IPS DF 19.7 (cell line): Measurements from ENCODE around the gene VIPR1.

Experiments used
- DNase-seq: peaks from one replicate; pipeline ENCODE4 v3.0.0-alpha.2; 2013; ENCODE audit warnings: low read depth, low spot score

The VIPR1 gene, protein sequence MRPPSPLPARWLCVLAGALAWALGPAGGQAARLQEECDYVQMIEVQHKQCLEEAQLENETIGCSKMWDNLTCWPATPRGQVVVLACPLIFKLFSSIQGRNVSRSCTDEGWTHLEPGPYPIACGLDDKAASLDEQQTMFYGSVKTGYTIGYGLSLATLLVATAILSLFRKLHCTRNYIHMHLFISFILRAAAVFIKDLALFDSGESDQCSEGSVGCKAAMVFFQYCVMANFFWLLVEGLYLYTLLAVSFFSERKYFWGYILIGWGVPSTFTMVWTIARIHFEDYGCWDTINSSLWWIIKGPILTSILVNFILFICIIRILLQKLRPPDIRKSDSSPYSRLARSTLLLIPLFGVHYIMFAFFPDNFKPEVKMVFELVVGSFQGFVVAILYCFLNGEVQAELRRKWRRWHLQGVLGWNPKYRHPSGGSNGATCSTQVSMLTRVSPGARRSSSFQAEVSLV

GRCh38 chr3:42502429-42503250 is at the start of gene VIPR1:
TSS of gene VIPR1 (plus strand) at chr3:42502643. CDS start at chr3:42502736, 93 bp downstream.
- DNase-seq: peak; percentile 67

DNA sequence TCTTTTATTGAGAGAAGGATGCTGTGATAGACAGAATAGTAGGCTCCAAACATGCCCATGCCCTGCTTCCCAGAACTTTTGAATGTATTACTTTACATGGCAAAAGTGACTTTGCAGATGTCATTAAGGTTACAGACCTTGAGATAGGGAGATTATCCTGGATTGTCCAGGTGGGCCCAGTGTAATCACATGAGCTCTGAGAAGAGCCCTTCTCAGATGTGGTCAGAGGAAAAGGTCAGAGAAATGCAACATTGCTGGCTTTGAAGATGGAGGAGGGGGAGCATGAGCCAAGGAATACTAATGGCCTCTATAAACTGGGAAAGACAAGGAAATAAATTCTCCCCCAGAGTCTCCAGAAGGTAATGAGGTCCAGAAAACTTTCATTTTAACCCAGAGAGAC is 46.2 kb upstream of the VIPR1 start:
- no peak for DNase-seq

GRCh38 chr3:42459151-42459550 is 43.3 kb upstream of the VIPR1 start:
- DNase-seq: no peak

GRCh38 chr3:42461762-42462161 is 40.7 kb upstream of the VIPR1 start:
- no peak for DNase-seq

GRCh38 chr3:42463093-42463492 is 39.4 kb upstream of the VIPR1 start:
- no peak for DNase-seq

GRCh38 chr3:42468111-42468510 is 34.3 kb upstream of the VIPR1 start:
- no peak for DNase-seq

GRCh38 chr3:42472555-42472954 is 29.9 kb upstream of the VIPR1 start:
- DNase-seq: no peak

DNA sequence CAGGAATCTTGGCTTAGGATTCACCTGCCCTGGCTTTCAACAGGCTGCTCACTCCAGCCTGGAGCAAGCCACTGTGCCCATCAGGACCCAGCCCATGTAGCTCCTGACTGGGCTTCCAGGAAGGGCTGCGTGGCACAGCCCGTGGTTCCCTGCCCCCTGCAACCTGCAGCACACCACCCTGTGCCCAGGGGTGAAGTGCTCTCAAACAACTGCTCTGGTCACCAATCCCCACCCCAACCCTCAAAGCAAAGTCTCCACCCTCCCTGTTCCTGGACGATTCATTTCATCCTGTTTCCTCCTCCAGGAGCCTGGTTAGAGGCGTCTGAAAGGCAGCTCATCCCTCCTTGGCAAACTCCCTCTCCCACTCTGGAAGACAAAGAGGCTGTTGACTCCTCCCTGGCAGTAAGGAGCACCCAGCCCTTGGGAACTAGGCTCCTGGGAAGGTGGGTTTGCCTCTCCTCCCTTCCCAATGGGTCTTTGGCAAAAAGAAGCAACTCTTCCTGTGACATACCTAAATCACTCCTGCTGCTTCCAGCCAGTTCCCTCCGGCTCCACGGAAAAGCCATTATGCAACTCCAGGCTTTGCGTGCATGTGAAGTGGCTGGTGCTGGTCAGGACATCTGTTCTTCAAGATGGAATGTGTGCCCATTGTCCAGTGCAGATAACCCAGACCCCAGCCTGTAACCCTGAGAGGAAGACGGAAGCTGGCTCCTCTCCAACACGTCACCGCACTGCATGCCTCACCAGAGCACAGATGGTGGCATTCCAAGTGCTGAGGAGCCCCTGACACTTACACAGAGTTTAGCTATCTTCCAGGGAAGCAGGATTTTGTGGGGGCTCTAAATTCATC is 29.1 kb upstream of the VIPR1 start:
- no peak for DNase-seq

GRCh38 chr3:42476225-42477125 is 26.0 kb upstream of the VIPR1 start:
- DNase-seq: no peak

- no peak for DNase-seq
Measured at GRCh38 chr3:42477696-42478095, 24.7 kb upstream of the VIPR1 start.

GRCh38 chr3:42478830-42479229 is 23.6 kb upstream of the VIPR1 start:
- no peak for DNase-seq

GRCh38 chr3:42486814-42487565 is 15.5 kb upstream of the VIPR1 start:
- no peak for DNase-seq

DNA sequence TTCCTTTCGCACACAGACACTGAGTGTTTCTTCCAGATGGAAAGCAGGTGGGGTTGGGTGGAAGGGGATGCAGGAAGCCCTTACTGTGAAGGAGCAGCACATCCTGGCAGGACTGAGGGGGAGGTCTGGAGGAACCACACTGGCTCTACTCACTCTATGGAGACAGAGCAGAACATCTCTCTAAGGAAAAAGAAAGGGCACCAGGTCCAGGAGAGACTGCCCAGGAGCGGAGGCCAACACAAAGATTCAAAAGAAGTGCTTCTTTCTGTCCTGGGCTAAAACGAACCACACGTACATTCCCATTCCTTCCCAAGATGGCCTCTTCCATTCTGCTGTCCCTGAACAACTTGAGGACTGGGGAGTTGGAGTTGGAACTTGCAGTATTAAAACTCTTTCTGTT is 13.8 kb upstream of the VIPR1 start:
- DNase-seq: no peak

DNA sequence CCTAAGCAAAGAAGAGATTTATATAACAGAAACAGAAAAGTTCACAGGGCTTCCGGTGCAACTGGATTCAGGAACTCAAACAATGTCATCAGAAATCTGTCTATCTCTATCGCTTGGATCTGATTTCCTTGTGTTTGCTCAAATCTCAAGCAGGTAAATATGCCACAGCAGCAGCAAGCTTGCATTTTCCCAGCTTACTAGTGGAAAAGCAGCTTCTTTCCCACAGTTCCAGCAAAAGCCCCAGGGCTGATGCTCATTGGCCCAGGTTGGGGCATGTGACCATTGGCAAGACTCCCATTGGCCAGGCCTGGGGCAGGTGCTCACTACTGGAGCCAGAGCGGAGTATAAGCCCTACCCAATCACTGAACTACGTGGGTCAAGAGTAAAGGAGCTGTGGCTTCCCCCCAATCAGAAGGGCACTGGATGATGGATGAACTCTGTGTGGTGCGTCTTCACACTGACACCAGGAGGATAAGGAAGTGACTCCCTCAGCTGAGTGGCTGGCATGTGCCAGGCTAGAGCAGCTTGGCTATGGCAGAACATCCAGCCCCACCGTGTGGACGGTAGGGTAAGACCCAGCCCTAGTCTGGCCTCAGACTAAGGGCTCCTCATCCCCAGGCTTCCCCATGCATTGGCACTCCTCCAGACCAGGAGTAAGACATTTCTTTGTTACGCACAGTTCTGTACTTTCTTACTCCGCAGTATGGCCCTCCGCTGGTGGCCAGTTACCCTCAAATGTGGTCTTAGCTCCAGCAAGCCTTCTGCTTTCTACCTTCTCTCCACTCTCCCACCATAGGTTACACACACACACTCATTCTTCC is 13.1 kb upstream of the VIPR1 start:
- no peak for DNase-seq

DNA sequence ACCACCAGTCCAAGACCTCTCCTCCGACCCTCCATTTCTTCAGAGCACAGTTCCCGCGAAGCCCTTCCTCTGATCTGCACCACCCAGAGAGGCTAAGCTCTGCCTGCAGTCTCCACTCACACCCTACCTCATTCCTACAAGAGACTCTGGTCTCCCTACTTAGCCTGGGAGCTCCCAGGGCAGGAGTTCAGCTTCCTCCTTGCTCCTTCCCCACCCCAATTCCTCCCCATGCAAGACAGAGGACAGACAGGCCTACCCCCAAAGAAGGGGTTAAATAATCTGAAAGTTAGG is 12.6 kb upstream of the VIPR1 start:
- no peak for DNase-seq

- no peak for DNase-seq
Measured at GRCh38 chr3:42490243-42490642, 12.2 kb upstream of the VIPR1 start.

DNA sequence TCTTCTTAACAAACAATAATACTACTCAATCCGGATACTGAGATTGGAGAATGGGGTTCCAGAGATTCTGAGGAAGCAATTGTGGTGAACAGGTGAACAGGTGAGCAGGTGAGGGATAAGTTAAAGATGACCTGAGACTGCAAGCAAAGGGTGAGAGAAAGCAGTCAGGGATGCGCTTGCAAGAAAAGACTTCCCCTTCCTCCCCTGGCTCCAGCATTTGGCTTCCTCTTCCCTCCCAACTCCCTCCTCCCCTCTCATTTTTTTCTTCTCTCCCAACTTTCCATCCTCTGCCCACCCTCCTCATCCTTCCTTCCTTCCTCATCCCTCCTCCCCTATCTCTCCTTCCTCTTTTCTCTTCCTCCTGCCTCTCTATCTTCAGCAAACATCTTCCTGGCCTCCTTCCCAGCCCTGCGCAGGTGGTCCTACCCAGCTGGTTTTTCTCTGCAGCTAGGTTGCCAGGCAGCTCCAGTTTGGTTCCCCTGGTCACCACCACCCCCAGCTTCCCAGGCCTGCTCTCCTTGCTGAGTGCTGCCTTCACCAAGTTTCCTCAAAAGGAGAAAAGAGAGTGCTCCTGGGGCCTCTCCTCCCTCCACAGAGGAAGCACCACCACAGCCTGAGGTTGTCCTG is 10.4 kb upstream of the VIPR1 start:
- no peak for DNase-seq

DNA sequence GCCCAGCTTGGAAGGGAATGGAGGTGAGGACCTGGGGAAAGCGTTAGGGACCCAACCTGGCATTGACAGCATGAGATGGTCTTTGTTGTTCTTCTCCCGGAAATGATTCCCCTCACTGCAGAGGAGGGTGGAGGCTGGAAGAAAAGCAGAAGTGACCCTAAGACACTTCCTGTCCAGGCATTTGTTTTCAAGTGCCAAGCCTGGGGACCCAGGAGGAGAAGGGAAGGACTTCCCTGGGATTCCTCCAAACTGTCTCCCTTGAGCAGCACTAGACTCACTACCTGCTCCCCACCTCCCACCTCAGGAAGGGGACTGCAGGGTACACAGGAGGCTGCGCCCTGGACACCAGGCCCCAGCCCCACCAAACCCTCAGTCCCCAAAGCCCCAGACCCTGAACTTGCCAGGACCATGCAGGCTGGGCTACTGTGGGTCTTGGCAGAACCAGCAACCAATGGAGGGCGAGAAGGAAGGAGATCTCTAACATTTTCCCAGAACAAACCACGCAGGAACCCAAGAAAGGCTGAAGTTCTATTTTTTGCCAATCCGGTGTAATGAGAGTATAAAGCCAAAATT is 9.8 kb upstream of the VIPR1 start:
- no peak for DNase-seq
